Trophoblast cell (in vitro differentiated cells and primary cell): Measurements from ENCODE around the gene C17orf75.

Experiments used
- DNase-seq, 2 donors: peaks; one replicate each; pipeline ENCODE4 v3.0.0-alpha.2; 2016
- H2AFZ ChIP-seq: 2 replicates; pipeline ENCODE4 v1.6.1; 2013; ENCODE audit warnings: low read length, moderate library complexity, mild to moderate bottlenecking; ENCODE audit not compliant: insufficient read depth, poor library complexity
- H2AK5ac ChIP-seq: 2 replicates; pipeline ENCODE4 v1.6.1; 2013; ENCODE audit warnings: mild to moderate bottlenecking, low read length
- H2BK120ac ChIP-seq: 2 replicates; pipeline ENCODE4 v1.6.1; 2013; ENCODE audit warnings: low read length, mild to moderate bottlenecking, moderate library complexity; ENCODE audit not compliant: insufficient read depth, poor library complexity
- H2BK12ac ChIP-seq: 2 replicates; pipeline ENCODE4 v1.6.1; 2013; ENCODE audit warnings: mild to moderate bottlenecking, low read length, moderate library complexity
- H2BK5ac ChIP-seq: 2 replicates; pipeline ENCODE4 v1.6.1; 2013; ENCODE audit warnings: low read length, low read depth, moderate library complexity, mild to moderate bottlenecking; ENCODE audit not compliant: poor library complexity
- H3K14ac ChIP-seq: 2 replicates; pipeline ENCODE4 v1.6.1; 2013; ENCODE audit warnings: mild to moderate bottlenecking, low read length
- H3K18ac ChIP-seq: 2 replicates; pipeline ENCODE4 v1.6.1; 2013; ENCODE audit warnings: mild to moderate bottlenecking, low read length
- H3K23ac ChIP-seq: 2 replicates; pipeline ENCODE4 v1.6.1; 2013; ENCODE audit warnings: low read length
- H3K27ac ChIP-seq: 2 replicates; pipeline ENCODE4 v1.5.1; 2013; ENCODE audit warnings: low read depth, mild to moderate bottlenecking, inconsistent platforms, low read length, moderate library complexity
- H3K27me3 ChIP-seq: 2 replicates; pipeline ENCODE4 v1.6.1; 2013; ENCODE audit warnings: inconsistent platforms, mild to moderate bottlenecking, low read length, moderate library complexity; ENCODE audit not compliant: insufficient read depth
- H3K36me3 ChIP-seq, 2 experiments: 1 replicate in 1 of 2; 2 replicates in 1 of 2; pipeline ENCODE4 v1.6.1; 2013; ENCODE audit warnings: low read length in 2 of 2, mild to moderate bottlenecking in 2 of 2, moderate library complexity in 1 of 2; ENCODE audit not compliant: insufficient read depth in 2 of 2, control insufficient read depth in 1 of 2
- H3K4ac ChIP-seq: 2 replicates; pipeline ENCODE4 v1.6.1; 2013; ENCODE audit warnings: low read depth, mild to moderate bottlenecking, low read length, moderate library complexity
- H3K4me1 ChIP-seq, 2 experiments: 1 replicate in 1 of 2; 2 replicates in 1 of 2; pipeline ENCODE4 v1.6.1; 2013; ENCODE audit warnings: low read length in 2 of 2, mild to moderate bottlenecking in 2 of 2, moderate library complexity in 1 of 2; ENCODE audit not compliant: insufficient read depth in 2 of 2, control insufficient read depth in 1 of 2
- H3K4me2 ChIP-seq: 2 replicates; pipeline ENCODE4 v1.6.1; 2013; ENCODE audit warnings: inconsistent platforms, mild to moderate bottlenecking, low read length, moderate library complexity
- H3K4me3 ChIP-seq: 2 replicates; pipeline ENCODE4 v1.5.1; 2013; ENCODE audit warnings: mild to moderate bottlenecking, low read depth, low read length, inconsistent platforms
- H3K79me1 ChIP-seq: one replicate; pipeline ENCODE4 v1.6.1; 2013; ENCODE audit warnings: low read length
- H3K79me2 ChIP-seq: 2 replicates; pipeline ENCODE4 v1.6.1; 2013; ENCODE audit warnings: low read length, mild to moderate bottlenecking; ENCODE audit not compliant: control insufficient read depth, insufficient read depth, poor library complexity
- H3K9ac ChIP-seq: 2 replicates; pipeline ENCODE4 v1.6.1; 2013; ENCODE audit warnings: mild to moderate bottlenecking, low read length
- H3K9me3 ChIP-seq: 2 replicates; pipeline ENCODE4 v1.6.1; 2013; ENCODE audit warnings: low read depth, mild to moderate bottlenecking, control low read depth, inconsistent platforms, low read length; ENCODE audit not compliant: insufficient read depth
- H4K12ac ChIP-seq: 2 replicates; pipeline ENCODE4 v1.6.1; 2013; ENCODE audit warnings: low read depth, mild to moderate bottlenecking, low read length, moderate library complexity
- H4K8ac ChIP-seq: 2 replicates; pipeline ENCODE4 v1.6.1; 2013; ENCODE audit warnings: low read depth, mild to moderate bottlenecking, low read length, moderate library complexity
- H4K91ac ChIP-seq: one replicate; pipeline ENCODE4 v1.6.1; 2013; ENCODE audit warnings: low read depth, mild to moderate bottlenecking, low read length, moderate library complexity
- WGBS: extraction: QIAGEN DNeasy Blood & Tissue Kit; methylation state at CpG from one replicate; pipeline ENCODE4 v1.1.7; 2013; ENCODE audit warnings: missing lambda C conversion rate; ENCODE audit not compliant: insufficient read length, insufficient coverage; ENCODE audit errors: extremely low coverage; 5-methylcytosine and 5-hydroxymethylcytosine counted together

C17orf75 gene

DNA sequence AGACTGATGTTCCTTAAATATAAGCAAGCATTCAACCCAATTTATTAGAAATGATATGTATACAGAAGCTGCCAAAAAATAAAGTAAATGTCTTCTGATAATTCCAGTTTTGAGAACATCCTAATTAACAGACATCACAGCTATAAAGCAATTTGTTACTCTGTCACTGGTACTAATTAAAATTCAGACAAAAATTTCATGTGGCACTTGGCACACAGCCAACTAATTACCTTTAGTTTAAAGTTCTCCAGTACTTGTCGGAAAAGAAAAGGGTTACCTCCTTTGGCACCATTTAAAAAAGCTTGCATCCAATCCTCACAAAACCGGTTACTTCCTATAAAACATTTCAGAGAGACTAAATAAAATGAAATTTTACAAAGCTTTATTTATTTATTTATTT is 8.8 kb downstream of the C17orf75 start:
- Histone ChIP-seq H2BK120ac (no peak overlapping the region), H3K79me1 (no peaks in the 10 kb centered on the region), H3K36me3 (peaks cover 11 to 17% of the 10 kb centered on the region in 2 experiments), H3K9me3 (peaks cover 1% of the 10 kb centered on the region), H2AK5ac (no peak overlapping the region), H3K4ac (no peak overlapping the region), H3K27ac (no peak overlapping the region), H3K4me3 (no peak overlapping the region), H2BK12ac (no peak overlapping the region), H3K23ac (no peak overlapping the region), H4K12ac (no peak overlapping the region), H3K9ac (no peak overlapping the region), H2BK5ac (no peak overlapping the region), H3K4me1 (no peaks in the 10 kb centered on the region), H3K27me3 (no peaks in the 10 kb centered on the region), H2AFZ (no peak overlapping the region), H3K14ac (no peak overlapping the region), H3K79me2 (no peaks in the 10 kb centered on the region), H4K91ac (no peak overlapping the region), H4K8ac (no peak overlapping the region), H3K4me2 (no peak overlapping the region), H3K18ac (no peak overlapping the region)
- no CpG with 5 or more reads among the region's 2 CpGs for WGBS
- no peak for DNase-seq

DNA sequence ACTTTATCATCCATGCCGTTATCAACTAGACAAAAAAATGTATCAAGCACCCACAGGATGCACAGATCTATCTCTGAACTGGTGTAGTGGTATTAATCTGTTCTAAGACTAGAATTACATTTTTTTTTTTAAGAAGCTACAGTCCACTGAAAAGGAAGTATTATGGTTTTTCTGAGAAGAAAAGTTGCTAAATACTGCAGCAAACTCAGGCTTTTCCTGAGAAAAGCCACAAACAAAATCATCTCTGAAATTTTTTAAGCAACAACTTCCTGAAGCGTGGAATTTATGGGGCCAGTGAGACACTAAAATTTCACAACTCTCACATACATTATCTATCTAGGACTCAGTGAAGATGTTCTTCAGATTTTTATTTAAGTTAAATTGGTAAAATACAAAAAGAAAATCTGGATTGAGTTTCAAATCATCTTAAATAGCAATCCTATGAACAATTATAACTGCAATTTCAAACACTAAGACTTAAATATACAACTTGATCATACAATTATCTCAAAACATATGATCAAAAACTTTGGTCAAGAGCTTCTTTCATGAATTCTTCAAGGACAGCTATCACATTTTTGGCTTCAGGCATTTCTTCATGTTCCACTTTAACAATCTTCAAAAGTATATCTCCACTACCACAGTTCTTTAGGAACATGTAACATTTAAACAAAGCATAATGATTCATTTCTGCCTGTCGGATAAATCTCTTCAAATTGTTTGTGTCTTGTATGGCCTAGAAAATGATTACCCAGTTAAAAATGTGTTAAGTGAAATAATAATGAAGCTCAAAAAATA is 10.5 kb downstream of the C17orf75 start:
- Histone ChIP-seq H2AK5ac (no peak overlapping the region), H3K4me1 (no peaks in the 10 kb centered on the region), H3K79me1 (no peaks in the 10 kb centered on the region), H3K4me2 (no peak overlapping the region), H4K8ac (no peak overlapping the region), H2BK5ac (no peak overlapping the region), H3K18ac (no peak overlapping the region), H3K9me3 (peaks cover 1% of the 10 kb centered on the region), H3K27me3 (no peaks in the 10 kb centered on the region), H3K4ac (no peak overlapping the region), H3K36me3 (peaks cover 7 to 13% of the 10 kb centered on the region in 2 experiments), H4K12ac (no peak overlapping the region), H2BK120ac (no peak overlapping the region), H3K14ac (no peak overlapping the region), H2BK12ac (no peak overlapping the region), H3K4me3 (no peak overlapping the region), H3K79me2 (no peaks in the 10 kb centered on the region), H3K23ac (no peak overlapping the region), H2AFZ (no peak overlapping the region), H3K27ac (no peak overlapping the region), H4K91ac (no peak overlapping the region), H3K9ac (no peak overlapping the region)
- no CpG with 5 or more reads among the region's 3 CpGs for WGBS
- no peak for DNase-seq

DNA sequence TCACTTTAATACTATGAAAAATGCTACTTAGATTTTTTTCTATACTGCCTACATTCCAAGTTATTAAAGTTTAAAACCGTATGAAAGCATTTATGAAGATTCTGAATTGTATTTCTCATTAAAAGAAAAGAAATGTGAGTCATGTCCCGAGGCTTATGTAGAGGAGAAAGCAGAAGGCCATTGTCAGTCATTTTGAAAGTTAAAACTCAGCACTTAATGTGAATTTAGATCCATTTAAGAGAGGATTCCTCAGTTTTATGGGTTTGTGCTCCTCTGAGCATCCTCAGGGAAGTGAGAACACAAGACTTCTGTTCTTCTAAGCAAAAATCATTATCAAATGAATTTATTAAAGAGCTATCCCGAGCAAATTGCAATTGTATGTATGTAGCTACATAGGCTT is 11.8 kb downstream of the C17orf75 start:
- Histone ChIP-seq H3K27ac (no peak overlapping the region), H3K9ac (no peak overlapping the region), H3K79me1 (no peaks in the 10 kb centered on the region), H3K4me1 (no peaks in the 10 kb centered on the region), H3K23ac (no peak overlapping the region), H2BK120ac (no peak overlapping the region), H4K12ac (no peak overlapping the region), H3K9me3 (peaks cover 1% of the 10 kb centered on the region), H2AFZ (no peak overlapping the region), H3K27me3 (no peaks in the 10 kb centered on the region), H3K4me3 (no peak overlapping the region), H2BK5ac (no peak overlapping the region), H2AK5ac (no peak overlapping the region), H3K36me3 (peaks cover 5 to 13% of the 10 kb centered on the region in 2 experiments), H3K4me2 (no peak overlapping the region), H3K14ac (no peak overlapping the region), H3K4ac (no peak overlapping the region), H3K18ac (no peak overlapping the region), H4K91ac (no peak overlapping the region), H2BK12ac (no peak overlapping the region), H3K79me2 (no peaks in the 10 kb centered on the region), H4K8ac (no peak overlapping the region)
- peak in 1 of 2 donors; percentile 21 for DNase-seq
- no CpG with 5 or more reads among the region's 3 CpGs for WGBS

DNA sequence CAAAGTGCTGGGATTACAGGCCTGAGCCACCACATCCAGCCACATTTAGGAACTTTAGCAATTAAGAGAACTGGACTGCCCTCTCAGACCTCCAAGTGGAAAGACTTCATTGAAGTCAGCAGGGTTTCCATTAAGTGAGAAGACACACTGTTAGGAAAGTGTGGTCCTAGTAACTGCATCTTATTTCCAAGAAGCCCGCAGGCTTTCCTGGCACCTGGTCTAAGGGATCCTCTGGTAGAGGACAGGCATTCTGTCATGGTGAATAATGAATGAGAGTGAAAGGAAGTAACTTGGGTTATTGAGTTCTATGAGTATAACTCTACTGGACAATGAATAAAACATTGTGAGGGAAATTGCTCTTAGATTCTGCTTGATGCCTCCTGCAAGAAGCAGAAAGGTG is 14.1 kb downstream of the C17orf75 start:
- no CpG with 5 or more reads among the region's 1 CpG for WGBS
- H2AK5ac ChIP-seq, result no peak overlapping the region
- H3K23ac ChIP-seq, result no peak overlapping the region
- H3K79me1 ChIP-seq, result no peaks in the 10 kb centered on the region
- H3K4me2 ChIP-seq, result no peak overlapping the region
- H3K9ac ChIP-seq, result no peak overlapping the region
- H3K79me2 ChIP-seq, result no peaks in the 10 kb centered on the region
- H2BK12ac ChIP-seq, result no peak overlapping the region
- H3K4me1 ChIP-seq, result no peaks in the 10 kb centered on the region
- H3K18ac ChIP-seq, result no peak overlapping the region
- H4K91ac ChIP-seq, result no peak overlapping the region
- no peak overlapping the region for H4K8ac ChIP-seq
- H2BK120ac ChIP-seq, result no peak overlapping the region
- no peak overlapping the region for H3K4me3 ChIP-seq
- no peak overlapping the region for H2BK5ac ChIP-seq
- H3K27me3 ChIP-seq, result no peaks in the 10 kb centered on the region
- peak; percentile 28 to 58 for DNase-seq
- H3K4ac ChIP-seq, result no peak overlapping the region
- H3K14ac ChIP-seq, result no peak overlapping the region
- no peak overlapping the region for H2AFZ ChIP-seq
- peaks cover 1 to 9% of the 10 kb centered on the region in 2 experiments for H3K36me3 ChIP-seq
- no peak overlapping the region for H4K12ac ChIP-seq
- no peak overlapping the region for H3K27ac ChIP-seq
- no peaks in the 10 kb centered on the region for H3K9me3 ChIP-seq
